Ovary (tissue), 9 donors: ENCODE results near the gene ZAR1. TPM values are rescaled to one million over a fixed set of nuclear protein-coding genes. Genes with fewer than 3 reads are reported as not detected.
"Not testable (repeated sequence)": the region's sequence is repeated elsewhere in the genome, so short reads cannot be mapped to it uniquely, and the experiment has no call there.

Experiments
- DNase-seq, 5 donors: peaks; one replicate each; pipeline ENCODE4 v3.0.0-alpha.2; 2019 to 2020
- H3K27ac ChIP-seq, 2 donors: fragments of 200-600 bp; one replicate each; pipeline versions ENCODE4 v1.5.1 to v1.8.0; 2019 to 2022
- H3K27me3 ChIP-seq: fragments of 200-600 bp; one replicate; pipeline ENCODE4 v1.8.0; 2022
- H3K36me3 ChIP-seq: fragments of 200-600 bp; sonication (generic); one replicate; pipeline ENCODE4 v1.5.1; 2019
- H3K4me1 ChIP-seq: one replicate; pipeline ENCODE4 v1.8.1; 2013; ENCODE audit warnings: mild to moderate bottlenecking, moderate library complexity; ENCODE audit not compliant: insufficient read depth
- H3K4me3 ChIP-seq: fragments of 200-600 bp; sonication (generic); one replicate; pipeline ENCODE4 v1.5.1; 2017
- H3K9me3 ChIP-seq, 2 donors: fragments of 200-600 bp in 1 of 2; sonication (generic) in 1 of 2; one replicate each; pipeline versions ENCODE4 v1.5.1 to v1.8.1; 2013 to 2019; ENCODE audit warnings: mild to moderate bottlenecking in 1 of 2, moderate library complexity in 1 of 2
- EP300 ChIP-seq: sonication (generic); formaldehyde crosslinking; IDR thresholded peaks from one replicate; pipeline ENCODE4 v1.6.1; 2017; ENCODE audit warnings: antibody characterized with exemption
- POLR2A ChIP-seq: fragments of 450-650 bp; IDR thresholded peaks from one replicate; pipeline ENCODE4 v1.6.1; 2017; ENCODE audit warnings: antibody characterized with exemption, mild to moderate bottlenecking, moderate library complexity
- WGBS, 3 donors: extraction: QIAGEN DNeasy Blood & Tissue Kit in 1 of 3; methylation state at CpG; one replicate each; pipeline versions ENCODE4 v1.1.5 to v1.1.7; 2013 to 2017; 5-methylcytosine and 5-hydroxymethylcytosine counted together
- intact Hi-C, 4 donors: fragments of 100-400 bp; cut with DNase I; formaldehyde crosslinking; loops; one replicate each; pipeline versions ENCODE4 v1.11.0 to v1.15.1; 2022 to 2023
- polyA plus RNA-seq, 2 donors: library from polyadenylated mRNA; stranded (reverse); fragments of 200-250 nt in 1 of 2; fragments of 350-450 nt in 1 of 2; fragmentation: Illumina TruSeq in 1 of 2; extraction: RNeasy Lipid Tissue Mini Kit (QIAGEN cat#74804) in 1 of 2; gene quantifications; one replicate each; pipeline ENCODE4 v1.2.3, GENCODE V29; 2013 to 2014
- total RNA-seq, 7 donors: library from RNA; depleted of rRNA in 2 of 7; stranded (reverse); fragments of >200 nt in 2 of 7; fragmentation: NEBNext Ultra II Directional in 3 of 7; extraction: Animal tissue kit (Norgen Biotek cat#: 25700) in 3 of 7; gene quantifications; one replicate each; pipeline versions ENCODE4 v1.1.0 to v1.2.4, GENCODE V29; 2016 to 2023
- TF ChIP-seq, protein P1 (sequence below), 3 donors: fragments of 450-650 bp in 2 of 3; fragments of 200-600 bp in 1 of 3; IDR thresholded peaks; one replicate each; pipeline versions ENCODE4 v1.5.1 to v1.8.0; 2016 to 2022; ENCODE audit warnings: antibody characterized with exemption in 3 of 3, mild to moderate bottlenecking in 1 of 3
- donor health status: DM: no; HTN: no; CAD: no; lungs with moderate emphysema.
- donor health status: DM: no; HTN: no; CAD: no.
- donor health status: Bipolar disorder and iron deficiency.
- donor health status: DM: yes; HTN: yes; CAD: no.
- donor health status: DM: no; HTN: no; CAD: no.
- donor health status: DM: yes; HTN: yes; CAD: no.

The ZAR1 gene
- total and polyA plus RNA-seq, 9 donors, result 0.31 TPM; not detected in 8

DNA sequence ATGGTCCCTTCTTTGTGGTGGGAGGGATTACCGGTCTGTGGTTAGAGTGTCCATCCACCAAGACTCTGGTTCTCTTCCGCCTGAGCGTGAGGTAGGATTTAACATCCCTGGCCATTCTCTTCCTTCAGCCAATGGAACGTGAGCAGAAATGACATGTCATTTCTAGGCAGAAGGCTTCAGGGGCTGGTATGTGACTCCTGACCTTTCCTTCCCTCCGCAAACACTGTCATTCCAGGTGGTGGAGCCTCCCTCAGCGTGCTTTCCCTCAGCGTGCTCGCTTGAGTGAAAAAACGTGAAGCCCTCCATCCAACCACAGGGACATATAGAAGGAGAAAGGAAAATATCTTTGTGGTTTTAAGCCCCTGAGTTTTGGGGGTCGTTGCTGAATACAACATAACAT, 40.9 kb upstream of the ZAR1 start:
- intact Hi-C loops, result no loop called here
- TF ChIP-seq, protein P1, sequence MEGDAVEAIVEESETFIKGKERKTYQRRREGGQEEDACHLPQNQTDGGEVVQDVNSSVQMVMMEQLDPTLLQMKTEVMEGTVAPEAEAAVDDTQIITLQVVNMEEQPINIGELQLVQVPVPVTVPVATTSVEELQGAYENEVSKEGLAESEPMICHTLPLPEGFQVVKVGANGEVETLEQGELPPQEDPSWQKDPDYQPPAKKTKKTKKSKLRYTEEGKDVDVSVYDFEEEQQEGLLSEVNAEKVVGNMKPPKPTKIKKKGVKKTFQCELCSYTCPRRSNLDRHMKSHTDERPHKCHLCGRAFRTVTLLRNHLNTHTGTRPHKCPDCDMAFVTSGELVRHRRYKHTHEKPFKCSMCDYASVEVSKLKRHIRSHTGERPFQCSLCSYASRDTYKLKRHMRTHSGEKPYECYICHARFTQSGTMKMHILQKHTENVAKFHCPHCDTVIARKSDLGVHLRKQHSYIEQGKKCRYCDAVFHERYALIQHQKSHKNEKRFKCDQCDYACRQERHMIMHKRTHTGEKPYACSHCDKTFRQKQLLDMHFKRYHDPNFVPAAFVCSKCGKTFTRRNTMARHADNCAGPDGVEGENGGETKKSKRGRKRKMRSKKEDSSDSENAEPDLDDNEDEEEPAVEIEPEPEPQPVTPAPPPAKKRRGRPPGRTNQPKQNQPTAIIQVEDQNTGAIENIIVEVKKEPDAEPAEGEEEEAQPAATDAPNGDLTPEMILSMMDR (IDR thresholded peaks at IDR 0.05), result no peak
- TF ChIP-seq POLR2A (no peak), EP300 (no peak)
- DNase-seq, result no peak
- Histone ChIP-seq H3K4me1 (no peaks in the 10 kb centered on the region), H3K4me3 (no peak overlapping the region), H3K36me3 (no peaks in the 10 kb centered on the region), H3K9me3 (no peaks in the 10 kb centered on the region), H3K27me3 (no peaks in the 10 kb centered on the region), H3K27ac (no peak overlapping the region)
- WGBS, 3 donors, result 86 to 91% (median 86%) methylated on average over 10 of the region's 10 CpGs

DNA sequence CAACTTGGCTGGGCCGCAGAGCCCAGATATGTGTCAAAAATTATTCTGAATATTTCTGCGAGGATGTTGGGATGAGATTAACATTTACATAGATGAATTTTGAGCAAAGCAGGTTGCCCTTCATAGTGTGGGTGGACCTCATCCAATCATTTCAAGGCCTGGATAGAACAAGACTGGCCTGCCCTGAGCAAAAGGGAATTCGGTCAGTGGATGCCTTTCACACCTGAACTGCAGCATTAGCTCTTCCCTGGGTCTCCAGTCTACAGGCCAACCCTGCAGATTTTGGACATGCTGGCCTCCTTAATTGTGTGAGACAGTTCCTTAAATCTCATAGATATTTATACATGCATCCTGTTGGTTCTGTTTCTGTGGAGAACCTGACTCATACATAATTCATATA, 39.3 kb upstream of the ZAR1 start:
- no peak for DNase-seq
- WGBS, 3 donors, result 89 to 93% (median 93%) methylated on average over 3 of the region's 3 CpGs
- Histone ChIP-seq H3K9me3 (no peaks in the 10 kb centered on the region), H3K27ac (no peak overlapping the region), H3K4me3 (no peak overlapping the region), H3K4me1 (no peaks in the 10 kb centered on the region), H3K27me3 (no peaks in the 10 kb centered on the region), H3K36me3 (no peaks in the 10 kb centered on the region)
- intact Hi-C loops, result no loop called here
- TF ChIP-seq EP300 (no peak), POLR2A (no peak)
- TF ChIP-seq, protein P1 (IDR thresholded peaks at IDR 0.05), result no peak

DNA sequence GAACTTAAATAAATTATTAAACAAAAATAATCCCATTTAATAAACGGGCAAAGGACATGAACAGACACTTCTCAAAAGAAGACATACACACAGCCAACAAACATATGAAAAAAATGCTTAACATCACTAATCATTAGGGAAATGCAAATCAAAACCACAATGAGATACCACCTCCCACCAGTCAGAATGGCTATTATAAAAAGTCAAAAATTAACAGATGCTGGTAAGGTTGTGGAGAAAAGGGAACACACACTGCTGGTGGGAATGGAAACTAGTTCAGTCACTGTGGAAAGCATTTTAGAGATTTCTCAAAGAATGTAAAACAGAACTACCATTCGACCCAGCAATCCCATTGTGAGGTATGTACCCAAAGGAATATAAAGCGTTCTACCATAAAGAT, 38.4 kb upstream of the ZAR1 start:
- DNase-seq, H3K9me3 ChIP-seq, H3K27me3 ChIP-seq, H3K4me3 ChIP-seq, H3K4me1 ChIP-seq, intact Hi-C loops, H3K36me3 ChIP-seq, H3K27ac ChIP-seq: not testable (repeated sequence)
- WGBS, 3 donors, result 88 to 93% (median 93%) methylated on average over 3 of the region's 3 CpGs

DNA sequence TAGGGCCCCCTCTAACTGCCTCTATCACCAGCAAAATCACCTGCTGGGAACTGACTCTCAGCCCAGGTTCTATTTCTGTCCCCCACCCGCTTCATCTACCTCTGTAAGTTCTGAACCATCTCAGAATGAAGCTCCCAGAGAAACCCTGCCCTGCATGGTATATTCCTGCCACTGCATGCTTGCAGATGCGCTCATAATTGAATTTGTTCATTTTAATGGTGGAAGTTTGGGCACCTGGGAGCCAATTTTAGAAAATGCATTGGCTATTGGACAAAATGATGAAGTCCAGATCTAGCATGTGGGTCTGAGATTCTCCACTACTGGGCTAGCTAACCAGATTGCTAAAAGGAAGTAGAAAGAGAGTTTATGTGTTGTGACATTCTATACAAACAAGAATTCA, 35.5 kb upstream of the ZAR1 start:
- no peaks in the 10 kb centered on the region for H3K36me3 ChIP-seq
- no peak overlapping the region for H3K27ac ChIP-seq
- TF ChIP-seq, protein P1 (IDR thresholded peaks at IDR 0.05), result no peak
- TF ChIP-seq POLR2A (no peak), EP300 (no peak)
- no peaks in the 10 kb centered on the region for H3K9me3 ChIP-seq
- no peak overlapping the region for H3K4me3 ChIP-seq
- no peaks in the 10 kb centered on the region for H3K27me3 ChIP-seq
- no peaks in the 10 kb centered on the region for H3K4me1 ChIP-seq
- intact Hi-C loops, result no loop called here
- 92 to 97% (median 97%) methylated on average over 2 of the region's 2 CpGs for WGBS, 3 donors
- no peak for DNase-seq

DNA sequence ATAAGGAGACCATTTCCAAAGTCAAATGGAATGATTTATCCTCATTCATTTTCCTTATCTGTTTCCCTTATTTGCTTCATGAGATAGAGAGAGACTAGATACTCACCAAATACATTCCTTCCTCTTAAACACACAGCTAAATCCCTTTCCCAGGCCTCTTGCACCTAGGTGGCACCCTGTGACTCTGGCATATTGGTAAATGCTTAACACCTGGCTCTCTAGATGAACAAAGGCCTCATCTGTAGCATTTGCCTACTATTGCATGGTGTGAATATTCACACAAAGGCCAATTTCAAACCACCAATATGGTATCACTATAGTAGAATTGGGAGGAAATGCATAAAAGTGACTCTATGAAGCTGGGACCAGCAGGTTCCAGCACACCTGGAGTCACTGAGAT, 29.1 kb upstream of the ZAR1 start:
- DNase-seq, result no peak
- Histone ChIP-seq H3K4me3 (no peak overlapping the region), H3K27ac (no peak overlapping the region), H3K4me1 (no peaks in the 10 kb centered on the region), H3K36me3 (no peaks in the 10 kb centered on the region), H3K27me3 (no peaks in the 10 kb centered on the region), H3K9me3 (no peaks in the 10 kb centered on the region)
- TF ChIP-seq EP300 (no peak), POLR2A (no peak)
- TF ChIP-seq, protein P1 (IDR thresholded peaks at IDR 0.05), result no peak
- intact Hi-C loops, result no loop called here
